HS-5 (cell line): ENCODE data around the gene CALCR.
"Not testable (repeated sequence)": the region's sequence is repeated elsewhere in the genome, so short reads cannot be mapped to it uniquely, and the experiment has no call there.

Experiments used
- DNase-seq: peaks from one replicate; pipeline ENCODE4 v3.0.0-alpha.2; 2012; ENCODE audit warnings: low read depth

The CALCR gene

DNA sequence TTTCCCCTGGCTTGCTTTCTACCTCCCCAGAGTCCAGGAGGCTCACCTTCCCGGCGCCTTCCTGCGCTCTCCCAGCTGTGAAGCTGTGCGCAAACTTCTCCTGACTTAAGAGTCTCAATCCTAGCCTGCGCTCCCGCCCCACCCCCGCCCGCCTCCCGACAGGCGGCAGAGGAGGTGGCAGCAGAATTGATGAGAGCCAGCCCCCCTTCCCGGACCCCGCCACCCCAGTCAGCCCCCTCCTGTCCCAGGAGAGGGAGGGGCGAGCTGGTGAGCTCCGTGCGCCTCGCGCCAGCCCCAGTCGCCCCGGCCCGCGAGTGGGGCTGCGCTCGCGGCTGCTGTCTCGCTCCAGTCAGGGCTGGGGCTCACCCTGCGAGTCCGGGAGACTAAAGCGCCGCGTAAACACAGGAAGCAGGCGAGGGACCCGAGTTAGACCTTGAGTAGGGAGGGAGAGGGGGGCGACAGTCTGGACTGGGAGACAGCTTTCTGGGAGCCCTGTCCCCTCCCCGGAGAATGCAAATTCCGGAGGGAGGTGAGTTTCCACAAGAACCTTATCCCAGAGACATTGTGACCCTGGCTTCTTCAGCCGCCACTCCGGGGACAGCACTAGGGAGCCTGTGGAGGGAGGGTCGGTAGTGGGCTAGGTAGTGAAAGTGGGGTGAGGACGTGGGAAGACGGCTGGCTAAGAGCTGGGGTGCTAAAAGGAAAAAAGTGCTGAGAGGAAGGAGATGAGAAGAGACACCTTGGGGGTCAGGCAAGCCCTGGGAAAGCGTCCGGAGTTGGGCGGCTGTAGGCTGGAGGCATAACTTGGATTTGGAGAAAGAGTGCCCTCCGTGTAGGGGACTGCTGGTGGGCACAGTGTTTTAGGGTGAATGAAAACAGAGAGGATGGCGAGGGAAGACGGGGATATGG lies at the start of gene CALCR:
Gene CALCR, minus strand, starts transcription at position 79 of the 909 bp plus-strand sequence. CDS start 87,743 bp downstream, outside the sequence.
- no peak for DNase-seq

DNA sequence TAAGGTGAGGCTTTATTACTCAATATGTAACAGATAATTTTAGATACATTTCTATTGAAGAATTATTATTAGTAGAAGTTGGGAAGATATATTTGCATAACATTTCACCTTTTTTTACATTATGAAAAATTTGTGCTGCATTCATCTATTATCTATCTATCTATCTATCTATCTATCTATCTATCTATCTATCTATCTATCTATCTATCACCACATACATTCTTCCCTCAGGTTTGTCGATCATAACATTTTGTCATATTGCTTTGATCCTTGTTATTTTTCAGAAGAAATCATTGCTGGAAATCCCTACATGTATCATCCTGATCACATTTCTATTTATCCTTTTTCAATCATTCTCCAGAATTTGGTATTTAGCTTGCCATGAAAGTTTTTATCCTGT lies 49.3 kb upstream of the CALCR start:
- DNase-seq = no peak

DNA sequence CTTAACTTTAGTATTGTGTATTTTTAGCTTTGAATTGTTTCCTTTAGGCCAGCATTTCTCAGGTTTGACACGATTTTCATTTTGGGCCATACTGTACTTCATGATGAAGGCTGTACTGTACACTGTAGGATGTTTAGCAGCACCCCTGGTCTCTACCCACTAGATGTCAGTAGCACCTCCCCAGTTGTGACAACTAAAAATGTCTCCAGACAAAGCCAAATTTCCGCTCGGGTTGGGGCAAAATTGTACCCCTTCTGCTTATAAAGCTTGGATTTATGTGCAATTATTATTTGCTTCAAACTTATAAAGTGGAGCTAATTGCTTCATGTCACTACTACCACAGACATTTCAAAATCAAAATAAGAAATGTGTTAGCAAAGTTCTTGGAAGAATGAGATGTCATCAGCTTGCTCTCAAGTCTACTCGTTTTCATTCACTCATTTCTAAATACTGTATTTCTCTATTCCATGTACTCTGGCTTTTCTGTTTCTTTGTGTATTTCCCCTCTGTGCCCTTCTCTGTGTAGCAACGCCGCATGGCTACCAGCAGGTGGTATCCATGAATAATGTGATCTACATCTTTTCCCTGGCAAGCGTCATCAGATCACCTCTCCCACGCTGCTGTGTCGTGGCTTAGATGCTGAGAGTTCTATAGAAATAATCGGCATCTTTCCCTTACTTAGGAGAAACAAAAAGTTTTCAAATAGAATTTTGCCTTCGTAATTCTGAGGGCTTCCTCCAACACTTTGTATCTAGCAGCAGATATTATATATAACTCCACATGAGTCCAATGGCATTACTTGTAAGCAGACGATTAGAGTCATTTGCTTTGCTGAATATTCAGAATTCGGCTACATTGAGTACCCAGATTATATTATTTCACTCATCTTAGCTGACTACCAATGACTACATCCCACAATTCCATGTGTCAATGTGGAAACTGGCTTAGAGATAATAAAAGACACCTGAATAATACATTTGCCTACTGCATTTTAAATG lies 47.8 kb upstream of the CALCR start:
- peak; percentile 10 for DNase-seq

DNA sequence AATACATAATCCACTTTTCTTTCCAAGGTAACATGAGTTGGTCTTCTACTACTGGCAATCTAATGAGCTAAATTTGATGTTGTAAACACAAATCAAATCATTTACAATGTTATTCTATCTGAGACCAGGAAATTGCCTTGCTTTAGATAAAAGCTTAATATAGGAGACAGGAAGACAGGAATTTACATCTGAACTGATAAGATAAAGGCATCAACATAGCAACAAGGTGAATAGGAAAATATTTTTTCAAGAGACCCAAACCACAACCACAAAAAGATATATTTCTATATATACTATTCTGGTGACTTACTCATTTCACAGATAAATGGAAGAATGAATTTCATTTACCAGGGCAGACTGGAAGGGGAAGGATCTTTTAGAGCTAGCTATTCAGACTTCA lies 46.3 kb upstream of the CALCR start:
- no peak for DNase-seq

DNA sequence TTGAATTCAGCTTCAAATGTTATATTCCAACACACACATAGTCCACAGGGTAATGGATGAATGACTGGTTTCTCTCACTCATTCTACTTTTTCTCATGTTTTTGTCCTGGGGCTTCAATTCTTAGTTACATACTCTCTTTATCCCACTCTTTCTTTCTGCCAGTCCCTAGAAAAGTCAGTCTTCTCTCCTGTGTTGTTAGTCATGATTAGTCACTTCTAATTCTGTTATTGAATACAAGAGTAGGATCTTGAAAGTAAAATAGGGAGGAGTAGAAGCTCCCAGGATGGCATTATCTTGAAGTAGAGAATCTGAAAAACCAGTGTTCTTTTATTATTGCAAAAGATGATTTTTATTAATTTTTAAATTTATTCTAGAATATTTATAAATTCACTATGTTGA lies 45.5 kb upstream of the CALCR start:
- DNase-seq = no peak

DNA sequence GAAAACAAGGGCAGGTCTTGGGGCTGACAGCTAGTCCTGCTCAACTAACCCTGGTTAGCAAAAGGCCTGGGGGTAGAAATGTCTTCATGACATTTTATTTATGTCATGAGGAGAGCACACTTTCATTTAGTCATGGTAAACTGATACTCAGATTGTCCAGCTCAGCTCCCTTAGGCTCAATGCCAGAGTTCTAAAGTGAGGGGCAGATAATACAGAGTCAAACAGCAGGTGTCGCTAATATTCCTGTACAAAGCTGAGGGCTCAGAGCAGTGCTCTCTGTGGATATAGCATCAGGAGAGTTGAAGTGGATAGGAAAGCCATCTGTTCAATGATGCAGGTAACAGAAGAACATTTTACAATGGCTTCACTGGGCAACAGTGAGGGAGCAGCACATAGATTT lies 26.8 kb upstream of the CALCR start:
- no peak for DNase-seq

DNA sequence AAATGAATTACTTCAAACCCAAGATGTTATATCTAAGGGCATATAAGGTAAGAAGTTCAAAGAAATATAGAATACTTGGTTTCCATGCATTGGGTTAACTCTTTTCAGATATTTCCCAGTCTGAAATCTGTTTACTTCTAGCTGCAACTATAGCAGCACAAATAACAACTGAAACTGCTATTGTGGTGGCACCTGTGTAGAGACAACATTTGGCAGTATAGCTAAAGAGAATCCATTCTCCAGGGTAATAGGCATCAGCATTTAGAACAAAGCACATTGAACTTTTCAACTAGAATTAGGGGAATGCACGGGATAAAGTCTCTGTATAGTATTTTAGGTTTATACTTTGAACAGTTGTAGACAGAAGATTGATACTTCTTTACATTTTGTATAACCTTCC lies 19.7 kb upstream of the CALCR start:
- no peak for DNase-seq

DNA sequence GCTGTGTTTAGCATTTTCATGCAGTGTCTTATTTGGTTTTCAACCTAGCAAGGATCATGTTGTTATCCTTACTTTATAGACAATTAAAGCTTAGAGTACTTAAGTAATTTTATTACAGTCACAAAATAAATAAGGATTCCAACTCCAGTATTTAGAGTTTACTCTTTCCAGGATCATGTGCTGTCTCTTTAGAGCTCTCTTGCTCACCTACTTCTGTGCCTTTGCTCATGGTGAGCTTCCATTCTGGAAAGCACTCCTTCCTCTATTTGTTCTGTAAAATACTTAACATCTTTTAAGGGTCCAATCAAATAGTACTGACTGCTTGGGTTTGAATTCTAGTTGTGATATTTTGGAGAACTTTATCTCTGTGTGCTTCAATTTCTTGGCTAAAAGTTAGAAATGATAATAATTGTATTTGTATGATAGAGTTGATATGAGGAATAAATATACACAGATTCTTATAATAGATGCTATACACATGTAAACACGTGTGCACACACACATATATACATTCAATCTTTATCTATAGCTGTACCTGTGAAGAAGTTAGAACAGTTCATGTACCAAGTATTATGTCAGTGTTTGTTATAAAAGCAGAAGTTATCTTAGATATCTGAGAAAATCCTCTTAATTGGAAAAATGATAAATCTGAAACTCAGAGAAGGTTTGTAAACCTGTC lies 18.2 kb upstream of the CALCR start:
- no peak for DNase-seq

DNA sequence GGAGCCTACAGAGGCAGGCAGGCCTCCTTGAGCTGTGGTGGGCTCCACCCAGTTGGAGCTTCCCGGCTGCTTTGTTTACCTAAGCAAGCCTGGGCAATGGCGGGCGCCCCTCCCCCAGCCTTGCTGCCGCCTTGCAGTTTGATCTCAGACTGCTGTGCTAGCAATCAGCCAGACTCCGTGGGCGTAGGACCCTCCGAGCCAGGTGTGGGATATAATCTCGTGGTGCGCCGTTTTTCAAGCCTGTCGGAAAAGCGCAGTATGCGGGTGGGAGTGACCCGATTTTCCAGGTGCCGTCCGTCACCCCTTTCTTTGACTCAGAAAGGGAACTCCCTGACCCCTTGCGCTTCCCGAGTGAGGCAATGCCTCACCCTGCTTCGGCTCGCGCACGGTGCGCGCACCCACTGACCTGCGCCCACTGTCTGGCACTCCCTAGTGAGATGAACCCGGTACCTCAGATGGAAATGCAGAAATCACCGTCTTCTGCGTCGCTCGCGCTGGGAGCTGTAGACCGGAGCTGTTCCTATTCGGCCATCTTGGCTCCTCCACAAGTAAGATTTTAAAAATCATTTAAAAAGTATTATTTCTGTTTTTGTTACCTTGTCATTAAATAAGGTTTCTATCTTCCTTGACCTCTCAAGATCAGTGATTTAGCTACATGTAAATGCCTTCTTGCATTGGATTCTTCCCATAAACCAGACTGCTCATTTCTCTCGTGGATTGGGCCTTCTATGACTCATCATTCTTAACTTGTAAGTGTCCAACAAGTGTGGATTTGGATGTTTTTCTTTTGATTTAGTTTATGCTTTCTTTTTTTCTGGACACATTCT lies 16.9 kb upstream of the CALCR start:
- DNase-seq = not testable (repeated sequence)

DNA sequence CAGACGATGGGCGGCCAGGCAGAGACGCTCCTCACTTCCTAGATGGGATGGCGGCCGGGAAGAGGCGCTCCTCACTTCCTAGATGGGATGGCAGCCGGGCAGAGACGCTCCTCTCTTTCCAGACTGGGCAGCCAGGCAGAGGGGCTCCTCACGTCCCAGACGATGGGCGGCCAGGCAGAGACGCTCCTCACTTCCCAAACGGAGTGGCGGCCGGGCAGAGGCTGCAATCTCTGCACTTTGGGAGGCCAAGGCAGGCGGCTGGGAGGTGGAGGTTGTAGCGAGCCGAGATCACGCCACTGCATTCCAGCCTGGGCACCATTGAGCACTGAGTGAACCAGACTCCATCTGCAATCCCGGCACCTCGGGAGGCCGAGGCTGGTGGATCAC lies 11.9 kb upstream of the CALCR start:
- DNase-seq = not testable (repeated sequence)

DNA sequence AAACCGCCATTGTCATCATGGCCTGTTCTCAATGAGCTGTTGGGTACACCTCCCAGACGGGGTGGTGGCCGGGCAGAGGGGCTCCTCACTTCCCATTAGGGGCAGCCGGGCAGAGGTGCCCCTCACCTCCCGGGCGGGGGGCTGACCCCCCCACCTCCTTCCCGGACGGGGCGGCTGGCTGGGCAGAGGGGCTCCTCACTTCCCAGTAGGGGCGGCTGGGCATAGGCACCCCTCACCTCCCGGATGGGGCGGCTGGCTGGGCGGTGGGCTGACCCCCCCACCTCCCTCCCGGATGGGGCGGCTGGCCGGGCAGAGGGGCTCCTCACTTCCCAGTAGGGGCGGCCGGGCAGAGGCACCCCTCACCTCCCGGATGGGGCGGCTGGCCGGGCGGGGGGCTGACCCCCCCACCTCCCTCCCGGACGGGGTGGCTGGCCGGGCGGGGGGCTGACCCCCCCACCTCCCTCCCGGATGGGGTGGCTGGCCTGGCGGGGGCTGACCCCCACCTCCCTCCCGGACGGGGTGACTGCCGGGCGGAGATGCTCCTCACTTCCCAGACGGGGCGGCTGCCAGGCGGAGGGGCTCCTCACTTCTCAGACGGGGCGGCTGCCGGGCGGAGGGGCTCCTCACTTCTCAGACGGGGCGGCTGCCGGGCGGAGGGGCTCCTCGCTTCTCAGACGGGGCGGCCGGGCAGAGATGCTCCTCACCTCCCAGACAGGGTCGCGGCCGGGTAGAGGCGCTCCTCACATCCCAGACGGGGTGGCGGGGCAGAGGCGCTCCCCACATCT lies 11.4 kb upstream of the CALCR start:
- not testable (repeated sequence) for DNase-seq

DNA sequence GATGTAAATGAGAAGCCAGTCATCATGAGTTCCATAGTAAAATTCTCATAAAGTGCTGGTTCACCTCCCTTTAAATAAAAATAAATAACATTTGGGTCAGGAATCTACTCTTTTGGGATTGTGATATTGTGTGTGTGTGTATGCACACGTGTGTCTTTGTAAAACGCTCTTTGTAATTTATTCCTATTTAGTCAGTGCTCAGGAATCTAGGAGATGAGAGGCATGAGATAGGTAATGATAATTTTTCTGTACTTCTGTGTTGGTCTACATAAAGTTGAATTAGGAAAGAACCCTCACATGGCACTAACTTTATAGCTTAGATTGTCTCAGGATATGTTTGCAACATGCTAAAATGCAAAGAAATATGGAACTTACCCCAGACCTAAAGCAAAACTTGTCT lies 4.9 kb upstream of the CALCR start:
- DNase-seq = no peak

DNA sequence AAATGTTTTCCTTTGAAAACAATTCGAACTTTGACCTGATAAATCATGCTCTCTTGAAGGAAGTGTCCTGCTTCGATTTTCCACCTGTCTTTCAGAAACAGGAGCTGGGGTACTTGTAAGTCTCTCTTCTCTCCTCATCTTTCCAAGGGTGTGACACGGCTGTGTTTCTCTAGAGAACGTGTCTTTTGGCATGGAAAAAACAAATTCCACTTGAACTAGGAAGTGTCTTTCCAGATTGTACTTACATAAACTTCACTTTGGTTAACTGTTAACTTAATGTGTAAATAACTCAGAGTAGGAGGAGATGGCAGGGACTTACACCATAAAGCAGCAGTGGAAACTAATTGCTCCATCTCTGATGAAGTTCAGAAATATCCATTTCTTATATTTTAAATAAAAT lies 4.2 kb upstream of the CALCR start:
- no peak for DNase-seq

DNA sequence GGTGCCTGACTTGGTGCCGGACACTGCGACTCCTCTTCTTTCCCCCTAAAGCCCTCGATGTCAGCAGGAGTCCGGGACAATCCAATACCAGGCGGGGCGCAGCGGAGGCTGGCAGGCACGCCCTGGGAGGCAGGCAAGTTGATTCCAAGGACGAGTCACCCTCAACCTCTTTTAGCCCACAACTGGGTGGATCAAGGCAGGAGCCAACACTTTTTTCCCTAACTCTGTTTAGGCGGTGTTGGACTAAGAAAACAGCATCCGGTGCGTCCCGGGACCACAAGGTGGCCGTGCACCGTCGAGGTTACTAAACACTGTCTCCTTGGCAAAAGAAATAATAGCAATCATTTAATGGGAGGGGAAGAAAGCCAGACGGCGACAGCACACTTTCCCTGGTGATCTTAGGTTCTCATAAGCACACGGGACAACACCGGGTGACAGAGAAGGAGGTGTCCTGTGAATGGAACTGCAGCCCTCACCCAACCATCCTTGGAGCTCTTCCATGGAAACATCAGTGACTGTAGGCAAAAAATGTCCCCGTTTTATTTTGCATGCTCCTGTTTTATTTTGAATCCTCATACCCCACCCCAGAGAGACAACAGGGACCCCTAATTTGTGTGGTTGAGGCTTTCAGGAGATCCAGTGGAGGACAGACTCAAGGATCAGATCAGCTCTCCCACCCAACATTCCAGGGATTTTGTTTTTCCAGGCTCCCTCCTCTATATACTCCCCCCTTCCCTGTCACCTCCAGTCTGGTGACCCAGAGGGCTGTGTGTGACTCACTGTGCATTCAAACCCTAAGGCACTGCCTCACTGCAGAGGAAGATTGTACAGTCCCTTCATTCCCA lies 1.3 kb upstream of the CALCR start:
- no peak for DNase-seq

DNA sequence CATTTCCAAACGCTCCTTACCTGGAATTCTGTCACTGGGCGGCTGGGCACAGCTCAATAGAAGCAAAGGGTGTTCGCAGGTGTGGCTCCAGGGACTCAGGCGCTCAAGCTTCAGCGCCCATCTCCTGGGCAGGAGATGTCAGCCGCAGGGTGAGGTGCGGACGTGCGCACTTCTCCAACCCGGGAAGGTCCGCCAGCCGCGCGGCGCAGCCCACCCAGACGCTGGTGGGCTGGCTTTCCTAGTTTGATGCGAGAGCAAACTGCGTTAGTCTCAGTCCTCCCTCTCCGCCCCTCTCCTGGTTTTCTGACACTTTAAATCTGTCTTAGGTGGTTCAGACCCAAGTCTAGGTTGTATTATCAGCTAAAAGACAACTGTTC lies 267 bp downstream of the CALCR start:
- no peak for DNase-seq

DNA sequence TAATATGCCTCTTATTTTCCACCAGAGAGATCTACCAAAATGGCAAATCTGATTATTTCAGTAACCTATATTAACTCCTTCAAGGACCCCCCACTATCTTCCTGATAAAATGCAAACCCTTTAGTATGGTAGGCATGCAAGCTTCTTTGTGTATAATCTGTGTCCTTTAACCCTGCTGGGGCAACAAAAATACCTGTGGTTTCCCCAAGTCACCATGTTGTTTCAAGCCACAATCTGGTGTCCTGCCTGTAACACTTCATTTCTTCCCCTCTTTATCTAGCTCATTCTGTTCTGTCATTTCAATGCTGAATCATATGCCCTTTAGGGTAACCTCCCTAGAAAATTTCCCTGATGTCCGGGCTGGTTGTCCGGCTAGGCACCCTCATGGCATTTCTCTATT lies 5.3 kb downstream of the CALCR start:
- no peak for DNase-seq

DNA sequence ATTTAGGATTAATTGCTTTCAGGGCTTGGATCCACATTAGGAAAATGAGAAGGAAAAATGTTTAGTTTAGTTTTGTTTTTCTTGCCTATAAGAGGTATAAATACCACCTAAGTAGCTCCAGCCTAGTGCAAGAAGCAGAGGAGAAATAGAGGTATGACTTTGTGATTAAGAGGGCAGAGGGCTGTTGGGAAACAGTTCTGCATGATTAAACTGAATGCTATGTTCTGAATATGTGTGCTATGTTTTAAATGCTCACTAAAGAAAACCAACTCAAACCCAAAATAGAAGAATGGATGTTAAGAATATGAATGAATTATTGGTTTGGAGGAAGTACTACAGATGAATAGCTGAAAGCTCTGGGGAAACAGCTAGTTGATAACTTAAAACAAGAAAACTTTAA lies 7.6 kb downstream of the CALCR start:
- DNase-seq = no peak

DNA sequence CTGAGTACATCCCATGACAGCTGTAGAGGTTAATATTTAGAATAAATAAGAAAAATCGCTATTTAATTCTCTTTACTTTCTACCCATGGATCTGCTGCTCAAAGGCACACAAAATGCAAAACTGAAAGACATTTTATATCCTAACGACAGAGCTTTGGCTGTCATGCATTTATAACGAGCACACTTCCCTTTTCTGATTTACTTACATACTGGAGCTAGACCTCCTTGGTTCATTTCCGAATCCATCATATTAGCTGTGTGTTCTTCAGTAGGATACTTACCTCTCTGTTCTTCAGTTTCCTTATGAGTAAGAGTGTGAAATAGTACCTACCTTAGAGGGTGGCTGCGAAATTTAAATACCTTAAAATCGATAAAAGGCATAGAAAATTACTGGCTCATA lies 10.9 kb downstream of the CALCR start:
- DNase-seq = no peak

DNA sequence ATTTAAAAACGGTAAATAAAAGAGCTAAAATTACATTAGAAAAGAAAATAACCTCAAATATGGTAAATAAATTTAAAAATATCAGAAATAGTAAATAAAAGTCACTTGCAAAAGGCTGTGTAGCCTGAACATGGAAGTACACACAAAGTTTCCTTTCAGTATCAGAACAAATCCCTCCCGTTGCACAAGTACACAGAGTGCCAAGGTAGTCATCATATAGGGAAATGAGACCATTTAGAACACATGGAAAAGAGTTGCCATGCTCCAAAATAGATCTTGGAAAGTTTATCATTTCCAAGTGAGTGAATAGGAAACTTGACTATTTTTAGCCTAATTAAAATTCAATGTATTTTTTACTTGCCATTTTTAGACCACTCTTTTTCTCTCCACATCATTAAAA lies 11.6 kb downstream of the CALCR start:
- no peak for DNase-seq

DNA sequence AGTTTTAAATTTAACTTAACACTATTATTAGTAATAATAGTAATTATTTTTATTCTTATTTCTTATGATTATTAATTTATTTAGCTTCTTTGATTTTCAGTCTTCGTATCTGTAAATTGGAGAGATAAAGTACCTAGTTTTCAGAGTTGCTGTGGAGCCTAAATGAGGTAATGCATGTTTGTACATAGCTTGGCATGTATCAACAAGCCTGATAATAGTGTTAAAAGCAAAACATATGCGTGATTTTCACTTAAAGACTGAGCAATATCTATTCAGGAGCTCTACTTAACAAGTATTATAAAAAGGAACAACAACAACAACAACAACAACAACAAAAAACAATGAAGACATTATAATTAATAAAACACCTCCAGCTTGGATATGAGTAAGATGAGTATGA lies 12.4 kb downstream of the CALCR start:
- DNase-seq = no peak
